Peyer's patch (tissue), 4 donors: ENCODE data around the gene SURF4. TPM values are rescaled to one million over a fixed set of nuclear protein-coding genes. Genes with fewer than 3 reads are reported as not detected.

Experiments
- DNase-seq, 3 donors: peaks; one replicate each; pipeline ENCODE4 v3.0.0-alpha.2; 2017 to 2019
- H3K27ac ChIP-seq, 4 donors: fragments of 200-600 bp; sonication (generic); one replicate each; pipeline ENCODE4 v1.5.1; 2016 to 2019
- H3K27me3 ChIP-seq, 2 donors: fragments of 200-600 bp; sonication (generic); one replicate each; pipeline ENCODE4 v1.5.1; 2019
- H3K36me3 ChIP-seq, 3 donors: fragments of 200-600 bp; sonication (generic); one replicate each; pipeline ENCODE4 v1.5.1; 2016 to 2019
- H3K4me1 ChIP-seq, 4 donors: fragments of 200-600 bp; sonication (generic); one replicate each; pipeline ENCODE4 v1.5.1; 2016 to 2019
- H3K4me3 ChIP-seq, 4 donors: fragments of 200-600 bp; sonication (generic); 1 replicate in 3 of 4; 2 replicates in 1 of 4; pipeline ENCODE4 v1.5.1; 2016 to 2019; ENCODE audit warnings: mild to moderate bottlenecking in 1 of 4
- H3K9me3 ChIP-seq, 4 donors: fragments of 200-600 bp; sonication (generic); one replicate each; pipeline ENCODE4 v1.5.1; 2016 to 2019; ENCODE audit warnings: mild to moderate bottlenecking in 1 of 4
- CTCF ChIP-seq, 6 experiments: fragments of 450-650 bp in 4 of 6; fragments of 200-600 bp in 2 of 6; sonication (generic) in 1 of 6; IDR thresholded peaks; one replicate each; pipeline ENCODE4 v1.5.1; 2017 to 2019; ENCODE audit warnings: antibody characterized with exemption in 6 of 6, mild to moderate bottlenecking in 3 of 6, moderate library complexity in 1 of 6
- POLR2A ChIP-seq, 2 donors: fragments of 450-650 bp; IDR thresholded peaks; one replicate each; pipeline ENCODE4 v1.5.1; 2017; ENCODE audit warnings: antibody characterized with exemption in 2 of 2, mild to moderate bottlenecking in 2 of 2, moderate library complexity in 2 of 2
- total RNA-seq, 4 donors: library from RNA; depleted of rRNA; stranded (reverse); fragments of >200 nt; gene quantifications; one replicate each; pipeline ENCODE4 v1.1.0, GENCODE V29; 2016

SURF4 gene
- total RNA-seq, 4 donors from 2014 or later = 56.9 to 281 (median 225) TPM

GRCh38 chr9:133344071-133344470, 31.8 kb downstream of the SURF4 start:
- Histone ChIP-seq H3K27ac (no peak overlapping the region), H3K27me3 (no peaks in the 10 kb centered on the region), H3K9me3 (no peaks in the 10 kb centered on the region), H3K36me3 (peaks cover 0 to 59% (median 0%) of the 10 kb centered on the region in 3 donors), H3K4me3 (no peak overlapping the region), H3K4me1 (peaks cover 0 to 36% (median 17%) of the 10 kb centered on the region in 4 donors)
- no peak for DNase-seq
- TF ChIP-seq POLR2A (IDR thresholded peaks at IDR 0.05) (no peak), CTCF (IDR thresholded peaks at IDR 0.05) (no peak)

- Histone ChIP-seq H3K4me1 (peaks cover 0 to 35% (median 13%) of the 10 kb centered on the region in 4 donors), H3K27me3 (no peaks in the 10 kb centered on the region), H3K9me3 (no peaks in the 10 kb centered on the region), H3K4me3 (no peak overlapping the region), H3K36me3 (peaks cover 0 to 58% (median 0%) of the 10 kb centered on the region in 3 donors), H3K27ac (peak overlapping the region in 1 of 4 donors; percentile 69)
- TF ChIP-seq POLR2A (IDR thresholded peaks at IDR 0.05) = no peak
- no peak for TF ChIP-seq CTCF (IDR thresholded peaks at IDR 0.05)
- no peak for DNase-seq
Observed at GRCh38 chr9:133342570-133342969, 33.3 kb downstream of the SURF4 start.

- peaks cover 0 to 58% (median 0%) of the 10 kb centered on the region in 3 donors for H3K36me3 ChIP-seq
- TF ChIP-seq CTCF (IDR thresholded peaks at IDR 0.05) (peak in 1 of 6 experiments; percentile 13), POLR2A (IDR thresholded peaks at IDR 0.05) (no peak)
- no peak overlapping the region for H3K4me3 ChIP-seq
- no peaks in the 10 kb centered on the region for H3K9me3 ChIP-seq
- DNase-seq = no peak
- peaks cover 0 to 30% (median 11%) of the 10 kb centered on the region in 4 donors for H3K4me1 ChIP-seq
- no peaks in the 10 kb centered on the region for H3K27me3 ChIP-seq
- H3K27ac ChIP-seq = peak overlapping the region in 1 of 4 donors; percentile 69
Observed at GRCh38 chr9:133342069-133342406, 33.8 kb downstream of the SURF4 start.

- H3K4me3 ChIP-seq = no peak overlapping the region
- peaks cover 0 to 25% (median 9%) of the 10 kb centered on the region in 4 donors for H3K4me1 ChIP-seq
- H3K27ac ChIP-seq = peak overlapping the region in 1 of 4 donors; percentile 69
- TF ChIP-seq CTCF (IDR thresholded peaks at IDR 0.05) = no peak
- TF ChIP-seq POLR2A (IDR thresholded peaks at IDR 0.05) = no peak
- no peaks in the 10 kb centered on the region for H3K27me3 ChIP-seq
- peak in 2 of 3 donors; percentile 57 to 70 for DNase-seq
- H3K36me3 ChIP-seq = peaks cover 0 to 58% (median 0%) of the 10 kb centered on the region in 3 donors
- H3K9me3 ChIP-seq = no peaks in the 10 kb centered on the region
Observed at GRCh38 chr9:133341369-133342068, 34.3 kb downstream of the SURF4 start.

- peak overlapping the region in 1 of 4 donors; percentile 69 for H3K27ac ChIP-seq
- H3K4me3 ChIP-seq = no peak overlapping the region
- H3K36me3 ChIP-seq = peaks cover 0 to 58% (median 0%) of the 10 kb centered on the region in 3 donors
- no peak for DNase-seq
- peaks cover 0 to 21% (median 6%) of the 10 kb centered on the region in 4 donors for H3K4me1 ChIP-seq
- TF ChIP-seq CTCF (IDR thresholded peaks at IDR 0.05) (no peak), POLR2A (IDR thresholded peaks at IDR 0.05) (no peak)
- no peaks in the 10 kb centered on the region for H3K27me3 ChIP-seq
- H3K9me3 ChIP-seq = no peaks in the 10 kb centered on the region
Observed at GRCh38 chr9:133340916-133341315, 34.9 kb downstream of the SURF4 start.
